ENCODE data around the gene SLC4A11.

DNA sequence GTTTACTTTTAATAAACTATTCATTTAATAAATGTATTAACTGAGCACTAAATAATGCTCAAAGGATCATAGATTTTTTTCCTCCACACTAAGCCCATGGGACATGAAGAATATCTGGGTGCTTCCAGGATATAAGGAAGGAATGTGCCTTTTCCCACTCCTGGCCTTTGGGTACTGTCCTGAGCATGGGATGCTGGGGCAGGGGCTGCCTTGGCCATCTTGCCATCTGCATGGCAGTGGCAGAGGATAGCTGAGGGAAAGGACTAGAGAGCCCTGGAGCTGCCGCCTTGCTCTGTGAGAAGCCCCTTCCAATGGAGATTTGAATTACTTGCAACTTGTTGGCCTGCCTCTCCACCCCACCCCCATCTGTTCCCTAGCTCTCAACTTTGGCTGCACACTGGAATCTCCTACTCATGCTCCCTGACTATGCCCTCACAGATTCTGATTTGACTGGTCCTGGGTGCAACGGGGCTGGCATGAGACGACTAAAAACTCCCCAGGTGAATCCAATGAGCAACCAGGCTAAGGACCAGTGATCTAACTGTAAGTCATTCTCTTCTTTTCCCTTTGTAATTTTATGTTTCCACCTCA lies 50.1 kb downstream of the SLC4A11 start:
- TF ChIP-seq POLR2A (IDR thresholded peaks at IDR 0.05), result no peak
- no peak for TF ChIP-seq EP300 (IDR thresholded peaks at IDR 0.05)
- no peak for TF ChIP-seq POLR2AphosphoS5 (IDR thresholded peaks at IDR 0.05)
- TF ChIP-seq, protein P1, sequence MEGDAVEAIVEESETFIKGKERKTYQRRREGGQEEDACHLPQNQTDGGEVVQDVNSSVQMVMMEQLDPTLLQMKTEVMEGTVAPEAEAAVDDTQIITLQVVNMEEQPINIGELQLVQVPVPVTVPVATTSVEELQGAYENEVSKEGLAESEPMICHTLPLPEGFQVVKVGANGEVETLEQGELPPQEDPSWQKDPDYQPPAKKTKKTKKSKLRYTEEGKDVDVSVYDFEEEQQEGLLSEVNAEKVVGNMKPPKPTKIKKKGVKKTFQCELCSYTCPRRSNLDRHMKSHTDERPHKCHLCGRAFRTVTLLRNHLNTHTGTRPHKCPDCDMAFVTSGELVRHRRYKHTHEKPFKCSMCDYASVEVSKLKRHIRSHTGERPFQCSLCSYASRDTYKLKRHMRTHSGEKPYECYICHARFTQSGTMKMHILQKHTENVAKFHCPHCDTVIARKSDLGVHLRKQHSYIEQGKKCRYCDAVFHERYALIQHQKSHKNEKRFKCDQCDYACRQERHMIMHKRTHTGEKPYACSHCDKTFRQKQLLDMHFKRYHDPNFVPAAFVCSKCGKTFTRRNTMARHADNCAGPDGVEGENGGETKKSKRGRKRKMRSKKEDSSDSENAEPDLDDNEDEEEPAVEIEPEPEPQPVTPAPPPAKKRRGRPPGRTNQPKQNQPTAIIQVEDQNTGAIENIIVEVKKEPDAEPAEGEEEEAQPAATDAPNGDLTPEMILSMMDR (IDR thresholded peaks at IDR 0.05), result no peak
